HG03045 (cell line): ENCODE measurements around the gene ELOVL6.
"Not testable (repeated sequence)": the region's sequence is repeated elsewhere in the genome, so short reads cannot be mapped to it uniquely, and the experiment has no call there.

Source experiments
- ATAC-seq: cut with Tn5 transposase; IDR thresholded peaks from one replicate; pipeline ENCODE4 v1.9.1; 2021; ENCODE audit warnings: mild to moderate bottlenecking, moderate library complexity; ENCODE audit not compliant: unreplicated experiment

ELOVL6 gene

GRCh38 chr4:110163327-110164069, 34.9 kb downstream of the ELOVL6 start:
- ATAC-seq = no peak

- ATAC-seq = no peak
These were observed 37.8 kb downstream of the ELOVL6 start for GRCh38 chr4:110160618-110161017.

GRCh38 chr4:110159541-110159940, 38.9 kb downstream of the ELOVL6 start:
- ATAC-seq = no peak

GRCh38 chr4:110157580-110157979, 40.8 kb downstream of the ELOVL6 start:
- ATAC-seq = no peak

- not testable (repeated sequence) for ATAC-seq
These were observed 41.2 kb downstream of the ELOVL6 start for GRCh38 chr4:110157166-110157565.

GRCh38 chr4:110156442-110156841, 42.0 kb downstream of the ELOVL6 start:
- no peak for ATAC-seq

GRCh38 chr4:110155654-110156053, 42.8 kb downstream of the ELOVL6 start:
- no peak for ATAC-seq

GRCh38 chr4:110154582-110154981, 43.8 kb downstream of the ELOVL6 start:
- no peak for ATAC-seq

- ATAC-seq = no peak
These were observed 46.0 kb downstream of the ELOVL6 start for GRCh38 chr4:110152386-110152785.

- no peak for ATAC-seq
These were observed 49.3 kb downstream of the ELOVL6 start for GRCh38 chr4:110149089-110149488.

GRCh38 chr4:110142461-110142860, 56.0 kb downstream of the ELOVL6 start:
- no peak for ATAC-seq

GRCh38 chr4:110139815-110140214, 58.6 kb downstream of the ELOVL6 start:
- ATAC-seq = no peak

- no peak for ATAC-seq
These were observed 59.3 kb downstream of the ELOVL6 start for GRCh38 chr4:110139111-110139510.

- ATAC-seq = no peak
These were observed 59.9 kb downstream of the ELOVL6 start for GRCh38 chr4:110138551-110138950.

- no peak for ATAC-seq
These were observed 60.6 kb downstream of the ELOVL6 start for GRCh38 chr4:110137829-110138228.

GRCh38 chr4:110135523-110135922, 62.9 kb downstream of the ELOVL6 start:
- ATAC-seq = no peak

GRCh38 chr4:110135076-110135475, 63.3 kb downstream of the ELOVL6 start:
- no peak for ATAC-seq

GRCh38 chr4:110134269-110134869, 64.0 kb downstream of the ELOVL6 start:
- ATAC-seq = no peak

- no peak for ATAC-seq
These were observed 65.3 kb downstream of the ELOVL6 start for GRCh38 chr4:110132816-110133719.

- ATAC-seq = no peak
These were observed 66.5 kb downstream of the ELOVL6 start for GRCh38 chr4:110131916-110132315.

- no peak for ATAC-seq
These were observed 67.6 kb downstream of the ELOVL6 start for GRCh38 chr4:110130576-110131358.
